Measurements from ENCODE around the gene CTRL.

CTRL gene

GRCh38 chr16:67966549-67967182 is 35.0 kb upstream of the CTRL start:
- DNase-seq (ENCODE audit: extremely low spot score), result no peak
- POLR2A ChIA-PET, result interaction anchor here (1.1 to 1.2 kb wide), 3 partner anchors 10 to 307 kb away, joined by 3 to 5 read pairs (median 3); partner anchors contain the start of gene ACD

GRCh38 chr16:67965668-67966548 is 34.2 kb upstream of the CTRL start:
- POLR2A ChIA-PET, result interaction anchor here (1.1 to 1.2 kb wide), 3 partner anchors 9 to 306 kb away, joined by 3 to 5 read pairs (median 3); partner anchors contain the start of gene ACD
- CTCF ChIA-PET, result interaction anchor here (0.6 to 1.2 kb wide), 4 partner anchors 26 to 100 kb away, joined by 3 to 4 read pairs (median 3); no protein-coding TSS in a partner anchor
- no peak for TF ChIP-seq NFRKB (IDR thresholded peaks at IDR 0.05)
- no peak for TF ChIP-seq FOXA1 (IDR thresholded peaks at IDR 0.05)
- TF ChIP-seq ZNF384 (IDR thresholded peaks at IDR 0.05), result no peak
- TF ChIP-seq BHLHE40 (IDR thresholded peaks at IDR 0.05; ENCODE audit: borderline replicate concordance), result no peak
- TF ChIP-seq FOXM1 (IDR thresholded peaks at IDR 0.05; ENCODE audit: borderline replicate concordance), result no peak
- no peak for TF ChIP-seq FOXK2 (IDR thresholded peaks at IDR 0.05)
- TF ChIP-seq SP1 (IDR thresholded peaks at IDR 0.05), result no peak
- TF ChIP-seq ARNT (IDR thresholded peaks at IDR 0.05), result no peak
- no peak for TF ChIP-seq ELF4 (IDR thresholded peaks at IDR 0.05)
- TF ChIP-seq SUZ12 (IDR thresholded peaks at IDR 0.05), result no peak
- no peak for TF ChIP-seq TARDBP (IDR thresholded peaks at IDR 0.05)
- no peak for TF ChIP-seq PKNOX1 (IDR thresholded peaks at IDR 0.05)
- TF ChIP-seq LEF1 (IDR thresholded peaks at IDR 0.05; ENCODE audit: borderline replicate concordance), result no peak
- no peak for TF ChIP-seq CTBP1 (IDR thresholded peaks at IDR 0.05; ENCODE audit: borderline replicate concordance)
- TF ChIP-seq L3MBTL2 (conservative IDR thresholded peaks at IDR 0.05), result no peak
- no peak for TF ChIP-seq HDGF (IDR thresholded peaks at IDR 0.05; ENCODE audit: borderline replicate concordance)
- no peak for DNase-seq (ENCODE audit: extremely low spot score)

More at GRCh38 chr16:67966549-67967182, 35.0 kb upstream of the CTRL start:
- CTCF ChIA-PET, result interaction anchor here (0.6 to 1.2 kb wide), 4 partner anchors 25 to 99 kb away, joined by 3 to 4 read pairs (median 3); no protein-coding TSS in a partner anchor
- TF ChIP-seq BHLHE40 (IDR thresholded peaks at IDR 0.05; ENCODE audit: borderline replicate concordance) (no peak), HDGF (IDR thresholded peaks at IDR 0.05; ENCODE audit: borderline replicate concordance) (peak; percentile 17; the same call in 1 of the 2 replicates)

GRCh38 chr16:67964477-67965131 is 32.9 kb upstream of the CTRL start:
- ChIA-PET POLR2A (no interaction called here), CTCF (no interaction called here)
- TF ChIP-seq FOXK2 (IDR thresholded peaks at IDR 0.05) (no peak), L3MBTL2 (conservative IDR thresholded peaks at IDR 0.05) (no peak), ELF4 (IDR thresholded peaks at IDR 0.05) (no peak), BHLHE40 (IDR thresholded peaks at IDR 0.05; ENCODE audit: borderline replicate concordance) (no peak), TARDBP (IDR thresholded peaks at IDR 0.05) (no peak)
- DNase-seq (ENCODE audit: extremely low spot score), result no peak

- TF ChIP-seq FOXA1 (IDR thresholded peaks at IDR 0.05) (no peak), PKNOX1 (IDR thresholded peaks at IDR 0.05) (no peak), ARNT (IDR thresholded peaks at IDR 0.05) (no peak), ELF4 (IDR thresholded peaks at IDR 0.05) (no peak), TARDBP (IDR thresholded peaks at IDR 0.05) (no peak), L3MBTL2 (conservative IDR thresholded peaks at IDR 0.05) (no peak), LEF1 (IDR thresholded peaks at IDR 0.05; ENCODE audit: borderline replicate concordance) (no peak)
- CTCF ChIA-PET, result no interaction called here
- no peak for DNase-seq (ENCODE audit: extremely low spot score)
- POLR2A ChIA-PET, result no interaction called here
Measured at GRCh38 chr16:67963662-67964321, 32.1 kb upstream of the CTRL start.

- DNase-seq (ENCODE audit: extremely low spot score), result no peak
- ChIA-PET POLR2A (no interaction called here), CTCF (no interaction called here)
- TF ChIP-seq ELF4 (IDR thresholded peaks at IDR 0.05), result no peak
- no peak for TF ChIP-seq PKNOX1 (IDR thresholded peaks at IDR 0.05)
- TF ChIP-seq NFRKB (IDR thresholded peaks at IDR 0.05), result no peak
- no peak for TF ChIP-seq BHLHE40 (IDR thresholded peaks at IDR 0.05; ENCODE audit: borderline replicate concordance)
- TF ChIP-seq LEF1 (IDR thresholded peaks at IDR 0.05; ENCODE audit: borderline replicate concordance), result no peak
- no peak for TF ChIP-seq ARNT (IDR thresholded peaks at IDR 0.05)
- no peak for TF ChIP-seq FOXA1 (IDR thresholded peaks at IDR 0.05)
- no peak for TF ChIP-seq SP1 (IDR thresholded peaks at IDR 0.05)
- no peak for TF ChIP-seq L3MBTL2 (conservative IDR thresholded peaks at IDR 0.05)
- no peak for TF ChIP-seq TARDBP (IDR thresholded peaks at IDR 0.05)
- no peak for TF ChIP-seq FOXK2 (IDR thresholded peaks at IDR 0.05)
- no peak for TF ChIP-seq FOXM1 (IDR thresholded peaks at IDR 0.05; ENCODE audit: borderline replicate concordance)
- no peak for TF ChIP-seq HDGF (IDR thresholded peaks at IDR 0.05; ENCODE audit: borderline replicate concordance)
- no peak for TF ChIP-seq SUZ12 (IDR thresholded peaks at IDR 0.05)
- TF ChIP-seq CTBP1 (IDR thresholded peaks at IDR 0.05; ENCODE audit: borderline replicate concordance), result no peak
- TF ChIP-seq ZNF384 (IDR thresholded peaks at IDR 0.05), result no peak
Measured at GRCh38 chr16:67963292-67963661, 31.6 kb upstream of the CTRL start.

Data from HEK293T (cell line).